Upper lobe of right lung (tissue), 1 donor: ENCODE results near the gene RASSF5. TPM values are rescaled to one million over a fixed set of nuclear protein-coding genes. Genes with fewer than 3 reads are reported as not detected.
A peak's percentile ranks its signal among the peaks of the same experiment; 100 is the strongest.

ENCODE experiments used
- ATAC-seq: fragments of 200-7000 bp; cut with Tn5 transposase; one replicate; pipeline ENCODE4 v1.9.1; 2020; ENCODE audit warnings: mild to moderate bottlenecking, moderate library complexity
- DNase-seq: peaks from one replicate; pipeline ENCODE4 v3.0.0-alpha.2; 2020
- H3K27ac ChIP-seq: fragments of 200-600 bp; one replicate; pipeline ENCODE4 v1.8.0; 2022
- H3K27me3 ChIP-seq: fragments of 200-600 bp; one replicate; pipeline ENCODE4 v1.8.0; 2022; ENCODE audit warnings: mild to moderate bottlenecking
- H3K36me3 ChIP-seq: fragments of 200-600 bp; one replicate; pipeline ENCODE4 v1.8.0; 2022
- H3K4me1 ChIP-seq: fragments of 200-600 bp; one replicate; pipeline ENCODE4 v1.8.0; 2022
- H3K4me3 ChIP-seq: fragments of 200-600 bp; one replicate; pipeline ENCODE4 v1.8.0; 2022; ENCODE audit warnings: mild to moderate bottlenecking
- H3K9me3 ChIP-seq: fragments of 200-600 bp; one replicate; pipeline ENCODE4 v1.8.0; 2022
- intact Hi-C: fragments of 100-400 bp; cut with DNase I; formaldehyde crosslinking; loops from one replicate; pipeline ENCODE4 v1.11.0; 2022
- total RNA-seq: library from RNA; stranded (reverse); fragmentation: NEBNext Ultra II Directional; extraction: Animal tissue kit (Norgen Biotek cat#: 25700); gene quantifications from one replicate; pipeline ENCODE4 v1.2.1, GENCODE V29; 2021
- TF ChIP-seq, protein P1 (sequence below): fragments of 200-600 bp; IDR thresholded peaks from one replicate; pipeline ENCODE4 v1.8.0; 2022; ENCODE audit warnings: antibody characterized with exemption
- donor health status: DM: no; HTN: yes; CAD: no; lungs with severe emphysema.

RASSF5 gene
- total RNA-seq, 1 donor from 2014 or later = 37.6 TPM

GRCh38 chr1:206556047-206556749, 48.9 kb downstream of the RASSF5 start:
- Histone ChIP-seq H3K27ac (no peak overlapping the region), H3K4me3 (peak overlapping the region; percentile 63), H3K27me3 (no peaks in the 10 kb centered on the region), H3K4me1 (peaks cover 55% of the 10 kb centered on the region), H3K9me3 (no peaks in the 10 kb centered on the region), H3K36me3 (no peaks in the 10 kb centered on the region)
- TF ChIP-seq, protein P1, sequence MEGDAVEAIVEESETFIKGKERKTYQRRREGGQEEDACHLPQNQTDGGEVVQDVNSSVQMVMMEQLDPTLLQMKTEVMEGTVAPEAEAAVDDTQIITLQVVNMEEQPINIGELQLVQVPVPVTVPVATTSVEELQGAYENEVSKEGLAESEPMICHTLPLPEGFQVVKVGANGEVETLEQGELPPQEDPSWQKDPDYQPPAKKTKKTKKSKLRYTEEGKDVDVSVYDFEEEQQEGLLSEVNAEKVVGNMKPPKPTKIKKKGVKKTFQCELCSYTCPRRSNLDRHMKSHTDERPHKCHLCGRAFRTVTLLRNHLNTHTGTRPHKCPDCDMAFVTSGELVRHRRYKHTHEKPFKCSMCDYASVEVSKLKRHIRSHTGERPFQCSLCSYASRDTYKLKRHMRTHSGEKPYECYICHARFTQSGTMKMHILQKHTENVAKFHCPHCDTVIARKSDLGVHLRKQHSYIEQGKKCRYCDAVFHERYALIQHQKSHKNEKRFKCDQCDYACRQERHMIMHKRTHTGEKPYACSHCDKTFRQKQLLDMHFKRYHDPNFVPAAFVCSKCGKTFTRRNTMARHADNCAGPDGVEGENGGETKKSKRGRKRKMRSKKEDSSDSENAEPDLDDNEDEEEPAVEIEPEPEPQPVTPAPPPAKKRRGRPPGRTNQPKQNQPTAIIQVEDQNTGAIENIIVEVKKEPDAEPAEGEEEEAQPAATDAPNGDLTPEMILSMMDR = no peak
- DNase-seq = no peak
- intact Hi-C loops = no loop called here
- no peak for ATAC-seq

DNA sequence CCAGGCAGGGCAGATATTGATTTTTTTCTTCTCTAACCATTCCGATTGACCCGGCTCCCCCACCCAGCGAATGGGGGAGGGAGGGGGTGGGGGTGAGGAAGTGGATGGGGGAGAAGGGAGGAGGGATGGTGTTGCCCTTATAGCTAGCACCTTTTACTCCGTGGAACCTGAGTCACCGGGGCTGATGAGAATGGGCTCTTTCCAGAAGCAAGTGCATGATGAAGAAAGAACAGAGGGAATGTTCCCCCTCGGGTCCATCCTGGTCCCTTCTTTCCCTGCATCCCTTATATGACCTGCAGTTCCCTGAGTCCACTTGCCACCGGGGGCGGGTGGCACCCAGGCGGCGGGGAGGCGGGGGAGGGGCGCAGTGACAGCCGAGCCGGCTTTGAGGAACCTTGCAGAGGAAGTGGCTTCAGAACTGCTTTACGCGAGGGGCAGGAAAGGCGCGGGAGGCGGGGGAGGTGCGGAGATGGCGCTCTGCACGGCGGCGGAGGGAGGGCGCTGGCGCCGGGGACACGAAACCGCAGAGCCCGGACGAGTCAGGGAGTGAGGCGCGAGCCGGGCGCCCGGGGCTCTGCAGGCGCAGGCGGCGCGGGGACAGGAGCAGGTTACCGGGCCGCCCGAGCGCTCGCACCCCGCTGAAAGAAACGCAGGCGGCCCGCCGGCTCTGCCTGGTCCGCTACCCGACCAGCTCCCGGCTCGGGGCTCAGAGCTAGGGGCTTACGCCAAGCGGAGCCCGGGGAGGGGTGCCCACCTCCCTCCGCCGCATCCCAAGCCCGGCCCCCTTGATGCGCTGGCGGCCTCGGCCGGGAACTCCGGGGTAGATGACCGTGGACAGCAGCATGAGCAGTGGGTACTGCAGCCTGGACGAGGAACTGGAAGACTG, 49.7 kb downstream of the RASSF5 start:
- Histone ChIP-seq H3K4me1 (peaks cover 55% of the 10 kb centered on the region), H3K27ac (peak overlapping the region; percentile 88), H3K36me3 (no peaks in the 10 kb centered on the region), H3K27me3 (no peaks in the 10 kb centered on the region), H3K4me3 (peak overlapping the region; percentile 63), H3K9me3 (no peaks in the 10 kb centered on the region)
- TF ChIP-seq, protein P1 = peak; percentile 11
- intact Hi-C loops = no loop called here
- ATAC-seq (peak; percentile 91), DNase-seq (peak; percentile 96)

GRCh38 chr1:206557636-206558473, 50.5 kb downstream of the RASSF5 start:
- H3K36me3 ChIP-seq = no peaks in the 10 kb centered on the region
- peaks cover 55% of the 10 kb centered on the region for H3K4me1 ChIP-seq
- H3K9me3 ChIP-seq = no peaks in the 10 kb centered on the region
- TF ChIP-seq, protein P1 = no peak
- ATAC-seq (peak; percentile 25), DNase-seq (no peak)
- no peaks in the 10 kb centered on the region for H3K27me3 ChIP-seq
- peak overlapping the region; percentile 63 for H3K4me3 ChIP-seq
- H3K27ac ChIP-seq = peak overlapping the region; percentile 88
- intact Hi-C loops = no loop called here

- Histone ChIP-seq H3K27me3 (no peaks in the 10 kb centered on the region), H3K27ac (peak overlapping the region; percentile 88), H3K4me1 (peaks cover 63% of the 10 kb centered on the region), H3K9me3 (no peaks in the 10 kb centered on the region), H3K4me3 (peak overlapping the region; percentile 63), H3K36me3 (no peaks in the 10 kb centered on the region)
- TF ChIP-seq, protein P1 = no peak
- intact Hi-C loops = no loop called here
- DNase-seq (no peak), ATAC-seq (no peak)
Observed at GRCh38 chr1:206558794-206559671, 51.7 kb downstream of the RASSF5 start.

DNA sequence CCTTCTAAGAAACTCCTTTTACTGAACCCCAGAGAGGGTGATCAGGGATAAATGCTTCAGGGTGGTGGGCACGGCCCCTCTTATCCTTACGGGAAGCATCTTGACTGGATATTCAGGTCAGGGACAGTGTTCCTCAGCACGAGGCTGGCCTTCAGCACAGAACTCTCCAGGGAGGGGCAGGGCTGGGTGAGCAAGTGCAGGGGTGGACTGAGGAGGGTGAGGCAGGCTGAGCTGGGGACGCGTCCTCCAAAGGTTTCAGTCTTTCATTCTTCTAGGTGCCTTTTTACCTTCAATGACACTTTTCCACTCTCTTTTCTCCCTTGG, 52.3 kb downstream of the RASSF5 start:
- no peaks in the 10 kb centered on the region for H3K9me3 ChIP-seq
- H3K27ac ChIP-seq = peak overlapping the region; percentile 65
- H3K4me3 ChIP-seq = peak overlapping the region; percentile 63
- ATAC-seq (no peak), DNase-seq (no peak)
- H3K36me3 ChIP-seq = no peaks in the 10 kb centered on the region
- peaks cover 58% of the 10 kb centered on the region for H3K4me1 ChIP-seq
- TF ChIP-seq, protein P1 = no peak
- no peaks in the 10 kb centered on the region for H3K27me3 ChIP-seq
- intact Hi-C loops = no loop called here
